GM23338 (cell line): ENCODE results near the gene PRR14. TPM values are rescaled to one million over a fixed set of nuclear protein-coding genes. Genes with fewer than 3 reads are reported as not detected.

Source experiments
- ATAC-seq: fragments of 200-7000 bp; cut with Tn5 transposase; 3 replicates; pipeline ENCODE4 v1.9.1; 2020
- DNase-seq: peaks from one replicate; pipeline ENCODE4 v3.0.0-alpha.2; 2015; ENCODE audit warnings: low spot score
- H2AFZ ChIP-seq: fragments of 200-600 bp; sonication (generic); 2 replicates; pipeline ENCODE4 v1.8.0; 2016; ENCODE audit warnings: antibody characterized with exemption, mild to moderate bottlenecking, moderate library complexity
- H3F3A ChIP-seq: fragments of 200-600 bp; sonication (generic); replicated peaks from 2 replicates; pipeline ENCODE4 v1.8.0; 2017; ENCODE audit warnings: antibody characterized with exemption, mixed run types, low read depth
- H3K27ac ChIP-seq: fragments of 200-600 bp; sonication (generic); 2 replicates; pipeline ENCODE4 v1.6.1; 2016; ENCODE audit warnings: low read depth
- H3K27me3 ChIP-seq: fragments of 200-600 bp; sonication (generic); 2 replicates; pipeline ENCODE4 v1.8.0; 2016; ENCODE audit warnings: mild to moderate bottlenecking, mixed run types, moderate library complexity; ENCODE audit not compliant: insufficient read depth
- H3K36me3 ChIP-seq: fragments of 200-600 bp; sonication (generic); 2 replicates; pipeline ENCODE4 v1.8.0; 2016; ENCODE audit warnings: mild to moderate bottlenecking; ENCODE audit not compliant: insufficient read depth
- H3K4me1 ChIP-seq: fragments of 200-600 bp; sonication (generic); 2 replicates; pipeline ENCODE4 v1.8.0; 2016; ENCODE audit warnings: mild to moderate bottlenecking, moderate library complexity; ENCODE audit not compliant: insufficient read depth
- H3K4me2 ChIP-seq: fragments of 200-600 bp; sonication (generic); 2 replicates; pipeline ENCODE4 v1.7.1; 2017; ENCODE audit warnings: mixed run types
- H3K4me3 ChIP-seq: fragments of 200-600 bp; sonication (generic); 2 replicates; pipeline ENCODE4 v1.6.1; 2016; ENCODE audit warnings: mixed run types
- H3K79me2 ChIP-seq: fragments of 200-600 bp; sonication (generic); replicated peaks from 2 replicates; pipeline ENCODE4 v1.8.0; 2017; ENCODE audit warnings: mild to moderate bottlenecking; ENCODE audit not compliant: insufficient read depth
- H3K9me2 ChIP-seq: fragments of 200-600 bp; sonication (generic); 2 replicates; pipeline ENCODE4 v1.8.0; 2017; ENCODE audit not compliant: insufficient read depth
- H4K20me1 ChIP-seq: fragments of 200-600 bp; sonication (generic); replicated peaks from 2 replicates; pipeline ENCODE4 v1.8.0; 2017; ENCODE audit warnings: mild to moderate bottlenecking; ENCODE audit not compliant: insufficient read depth
- H3K27ac Mint-ChIP-seq: 2 replicates; pipeline ENCODE4 v1.8.0; 2020; ENCODE audit warnings: inconsistent platforms, mild to moderate bottlenecking, moderate library complexity, mixed read lengths
- H3K27me3 Mint-ChIP-seq: 3 replicates; pipeline ENCODE4 v1.8.0; 2022; ENCODE audit warnings: low read depth, mild to moderate bottlenecking, moderate library complexity, mixed read lengths, inconsistent platforms; ENCODE audit not compliant: insufficient read depth, poor library complexity
- H3K36me3 Mint-ChIP-seq: 3 replicates; pipeline ENCODE4 v1.8.0; 2021; ENCODE audit warnings: low read depth, mild to moderate bottlenecking, inconsistent platforms, moderate library complexity, mixed read lengths
- H3K4me1 Mint-ChIP-seq: 3 replicates; pipeline ENCODE4 v1.8.0; 2020; ENCODE audit warnings: mild to moderate bottlenecking, inconsistent platforms, mixed read lengths
- H3K4me3 Mint-ChIP-seq: 3 replicates; pipeline ENCODE4 v1.8.0; 2021; ENCODE audit warnings: moderate library complexity, mild to moderate bottlenecking, inconsistent platforms, mixed read lengths
- H3K9me3 Mint-ChIP-seq: 3 replicates; pipeline ENCODE4 v1.8.0; 2020; ENCODE audit warnings: moderate library complexity, mild to moderate bottlenecking, inconsistent platforms, mixed read lengths
- CREB1 ChIP-seq: fragments of 250-450 bp; sonication (Bioruptor Pico); IDR thresholded peaks from 2 replicates; pipeline ENCODE4 v1.5.0; 2020; ENCODE audit warnings: low read depth, mild to moderate bottlenecking, moderate library complexity
- CTCF ChIP-seq, 2 experiments: fragments of 200-600 bp in 1 of 2; sonication (generic) in 1 of 2; conservative IDR thresholded peaks; 2 replicates each; pipeline versions ENCODE4 v1.5.1 to v1.6.1; 2016 to 2017; ENCODE audit warnings: antibody characterized with exemption in 2 of 2, low read depth in 2 of 2, mild to moderate bottlenecking in 2 of 2, moderate library complexity in 1 of 2
- EZH2 ChIP-seq: fragments of 200-600 bp; sonication (generic); IDR thresholded peaks from one replicate; pipeline ENCODE4 v1.8.0; 2017; ENCODE audit warnings: antibody characterized with exemption, mild to moderate bottlenecking, low read depth; ENCODE audit not compliant: unreplicated experiment
- EZH2phosphoT487 ChIP-seq: fragments of 200-600 bp; sonication (generic); IDR thresholded peaks from one replicate; pipeline ENCODE4 v1.8.1; 2018; ENCODE audit warnings: antibody characterized with exemption; ENCODE audit not compliant: unreplicated experiment
- JUNB ChIP-seq: IDR thresholded peaks from one replicate; pipeline ENCODE4 v1.6.1; 2016; ENCODE audit warnings: antibody characterized with exemption; ENCODE audit not compliant: unreplicated experiment
- NANOG ChIP-seq: IDR thresholded peaks from 2 replicates; pipeline ENCODE4 v1.6.1; 2016; ENCODE audit warnings: antibody characterized with exemption, borderline replicate concordance
- POLR2AphosphoS5 ChIP-seq: IDR thresholded peaks from 2 replicates; pipeline ENCODE4 v1.6.1; 2016; ENCODE audit warnings: antibody characterized with exemption, low read depth
- REST ChIP-seq: IDR thresholded peaks from one replicate; pipeline ENCODE4 v1.6.1; 2018; ENCODE audit warnings: antibody characterized with exemption; ENCODE audit not compliant: unreplicated experiment
- STAT1 ChIP-seq: IDR thresholded peaks from one replicate; pipeline ENCODE4 v1.6.1; 2016; ENCODE audit warnings: antibody characterized with exemption; ENCODE audit not compliant: unreplicated experiment
- ZNF114 ChIP-seq: fragments of 250-450 bp; sonication (Bioruptor Pico); IDR thresholded peaks from 2 replicates; pipeline ENCODE4 v1.5.0; 2020; ENCODE audit warnings: mild to moderate bottlenecking, moderate library complexity
- ZNF331 ChIP-seq: fragments of 250-450 bp; sonication (Bioruptor Pico); IDR thresholded peaks from 2 replicates; pipeline ENCODE4 v1.5.0; 2020; ENCODE audit warnings: low read depth, mild to moderate bottlenecking, moderate library complexity
- polyA plus RNA-seq: library from polyadenylated mRNA; unstranded; fragments of >200 nt; fragmentation: Nextera tagmentation; extraction: Ambion mirVana; gene quantifications from 2 replicates; pipeline ENCODE4 v1.2.1, GENCODE V29; 2016
- total RNA-seq: library from RNA; depleted of rRNA; stranded (reverse); fragments of >200 nt; shearing (Covaris generic); gene quantifications from 2 replicates; pipeline ENCODE4 v1.2.3, GENCODE V29; 2014
- TF ChIP-seq, protein P1 (sequence below): fragments of 250-450 bp; sonication (Bioruptor Pico); IDR thresholded peaks from 2 replicates; pipeline ENCODE4 v1.5.0; 2020; ENCODE audit warnings: mild to moderate bottlenecking, moderate library complexity
- TF ChIP-seq, protein P2 (sequence below): IDR thresholded peaks from 2 replicates; pipeline ENCODE4 v1.6.1; 2016; ENCODE audit warnings: antibody characterized with exemption

The PRR14 gene
- total and polyA plus RNA-seq, 2 experiments from 2014 or later, result 4.6 to 12.7 TPM

- Mint-ChIP-seq H3K4me3 (no peak overlapping the region), H3K27ac (no peak overlapping the region), H3K27me3 (peaks cover 68% of the 10 kb centered on the region), H3K36me3 (peaks cover 39% of the 10 kb centered on the region), H3K9me3 (no peaks in the 10 kb centered on the region), H3K4me1 (peaks cover 4% of the 10 kb centered on the region; the same call in 1 of the 3 replicates)
- Histone ChIP-seq H4K20me1 (peaks cover 37% of the 10 kb centered on the region), H2AFZ (no peak overlapping the region), H3K4me3 (no peak overlapping the region), H3K36me3 (no peaks in the 10 kb centered on the region), H3K79me2 (no peaks in the 10 kb centered on the region), H3F3A (peaks cover 10% of the 10 kb centered on the region), H3K4me2 (no peak overlapping the region), H3K27ac (no peak overlapping the region), H3K27me3 (peaks cover 85% of the 10 kb centered on the region), H3K4me1 (peaks cover 5% of the 10 kb centered on the region; the same call in 1 of the 2 replicates), H3K9me2 (no peaks in the 10 kb centered on the region)
- TF ChIP-seq JUNB, result no peak
- TF ChIP-seq NANOG, result no peak
- TF ChIP-seq EZH2phosphoT487, result no peak
- TF ChIP-seq, protein P1, sequence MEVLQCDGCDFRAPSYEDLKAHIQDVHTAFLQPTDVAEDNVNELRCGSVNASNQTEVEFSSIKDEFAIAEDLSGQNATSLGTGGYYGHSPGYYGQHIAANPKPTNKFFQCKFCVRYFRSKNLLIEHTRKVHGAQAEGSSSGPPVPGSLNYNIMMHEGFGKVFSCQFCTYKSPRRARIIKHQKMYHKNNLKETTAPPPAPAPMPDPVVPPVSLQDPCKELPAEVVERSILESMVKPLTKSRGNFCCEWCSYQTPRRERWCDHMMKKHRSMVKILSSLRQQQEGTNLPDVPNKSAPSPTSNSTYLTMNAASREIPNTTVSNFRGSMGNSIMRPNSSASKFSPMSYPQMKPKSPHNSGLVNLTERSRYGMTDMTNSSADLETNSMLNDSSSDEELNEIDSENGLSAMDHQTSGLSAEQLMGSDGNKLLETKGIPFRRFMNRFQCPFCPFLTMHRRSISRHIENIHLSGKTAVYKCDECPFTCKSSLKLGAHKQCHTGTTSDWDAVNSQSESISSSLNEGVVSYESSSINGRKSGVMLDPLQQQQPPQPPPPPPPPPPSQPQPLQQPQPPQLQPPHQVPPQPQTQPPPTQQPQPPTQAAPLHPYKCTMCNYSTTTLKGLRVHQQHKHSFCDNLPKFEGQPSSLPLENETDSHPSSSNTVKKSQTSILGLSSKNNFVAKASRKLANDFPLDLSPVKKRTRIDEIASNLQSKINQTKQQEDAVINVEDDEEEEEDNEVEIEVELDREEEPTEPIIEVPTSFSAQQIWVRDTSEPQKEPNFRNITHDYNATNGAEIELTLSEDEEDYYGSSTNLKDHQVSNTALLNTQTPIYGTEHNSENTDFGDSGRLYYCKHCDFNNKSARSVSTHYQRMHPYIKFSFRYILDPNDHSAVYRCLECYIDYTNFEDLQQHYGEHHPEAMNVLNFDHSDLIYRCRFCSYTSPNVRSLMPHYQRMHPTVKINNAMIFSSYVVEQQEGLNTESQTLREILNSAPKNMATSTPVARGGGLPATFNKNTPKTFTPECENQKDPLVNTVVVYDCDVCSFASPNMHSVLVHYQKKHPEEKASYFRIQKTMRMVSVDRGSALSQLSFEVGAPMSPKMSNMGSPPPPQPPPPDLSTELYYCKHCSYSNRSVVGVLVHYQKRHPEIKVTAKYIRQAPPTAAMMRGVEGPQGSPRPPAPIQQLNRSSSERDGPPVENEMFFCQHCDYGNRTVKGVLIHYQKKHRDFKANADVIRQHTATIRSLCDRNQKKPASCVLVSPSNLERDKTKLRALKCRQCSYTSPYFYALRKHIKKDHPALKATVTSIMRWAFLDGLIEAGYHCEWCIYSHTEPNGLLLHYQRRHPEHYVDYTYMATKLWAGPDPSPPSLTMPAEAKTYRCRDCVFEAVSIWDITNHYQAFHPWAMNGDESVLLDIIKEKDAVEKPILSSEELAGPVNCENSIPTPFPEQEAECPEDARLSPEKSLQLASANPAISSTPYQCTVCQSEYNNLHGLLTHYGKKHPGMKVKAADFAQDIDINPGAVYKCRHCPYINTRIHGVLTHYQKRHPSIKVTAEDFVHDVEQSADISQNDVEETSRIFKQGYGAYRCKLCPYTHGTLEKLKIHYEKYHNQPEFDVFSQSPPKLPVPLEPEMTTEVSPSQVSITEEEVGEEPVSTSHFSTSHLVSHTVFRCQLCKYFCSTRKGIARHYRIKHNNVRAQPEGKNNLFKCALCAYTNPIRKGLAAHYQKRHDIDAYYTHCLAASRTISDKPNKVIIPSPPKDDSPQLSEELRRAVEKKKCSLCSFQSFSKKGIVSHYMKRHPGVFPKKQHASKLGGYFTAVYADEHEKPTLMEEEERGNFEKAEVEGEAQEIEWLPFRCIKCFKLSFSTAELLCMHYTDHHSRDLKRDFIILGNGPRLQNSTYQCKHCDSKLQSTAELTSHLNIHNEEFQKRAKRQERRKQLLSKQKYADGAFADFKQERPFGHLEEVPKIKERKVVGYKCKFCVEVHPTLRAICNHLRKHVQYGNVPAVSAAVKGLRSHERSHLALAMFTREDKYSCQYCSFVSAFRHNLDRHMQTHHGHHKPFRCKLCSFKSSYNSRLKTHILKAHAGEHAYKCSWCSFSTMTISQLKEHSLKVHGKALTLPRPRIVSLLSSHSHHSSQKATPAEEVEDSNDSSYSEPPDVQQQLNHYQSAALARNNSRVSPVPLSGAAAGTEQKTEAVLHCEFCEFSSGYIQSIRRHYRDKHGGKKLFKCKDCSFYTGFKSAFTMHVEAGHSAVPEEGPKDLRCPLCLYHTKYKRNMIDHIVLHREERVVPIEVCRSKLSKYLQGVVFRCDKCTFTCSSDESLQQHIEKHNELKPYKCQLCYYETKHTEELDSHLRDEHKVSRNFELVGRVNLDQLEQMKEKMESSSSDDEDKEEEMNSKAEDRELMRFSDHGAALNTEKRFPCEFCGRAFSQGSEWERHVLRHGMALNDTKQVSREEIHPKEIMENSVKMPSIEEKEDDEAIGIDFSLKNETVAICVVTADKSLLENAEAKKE (CRISPR knock-in tag), result no peak
- no peak for TF ChIP-seq REST
- no peak for TF ChIP-seq CREB1 (CRISPR knock-in tag)
- no peak for TF ChIP-seq CTCF (conservative IDR thresholded peaks at IDR 0.05; ENCODE audit: low read depth in 2 of 2)
- TF ChIP-seq ZNF114, result no peak
- TF ChIP-seq, protein P2, sequence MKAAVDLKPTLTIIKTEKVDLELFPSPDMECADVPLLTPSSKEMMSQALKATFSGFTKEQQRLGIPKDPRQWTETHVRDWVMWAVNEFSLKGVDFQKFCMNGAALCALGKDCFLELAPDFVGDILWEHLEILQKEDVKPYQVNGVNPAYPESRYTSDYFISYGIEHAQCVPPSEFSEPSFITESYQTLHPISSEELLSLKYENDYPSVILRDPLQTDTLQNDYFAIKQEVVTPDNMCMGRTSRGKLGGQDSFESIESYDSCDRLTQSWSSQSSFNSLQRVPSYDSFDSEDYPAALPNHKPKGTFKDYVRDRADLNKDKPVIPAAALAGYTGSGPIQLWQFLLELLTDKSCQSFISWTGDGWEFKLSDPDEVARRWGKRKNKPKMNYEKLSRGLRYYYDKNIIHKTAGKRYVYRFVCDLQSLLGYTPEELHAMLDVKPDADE, result no peak
- no peak for TF ChIP-seq ZNF331
- TF ChIP-seq EZH2, result no peak
- TF ChIP-seq POLR2AphosphoS5, result no peak
- no peak for TF ChIP-seq STAT1
- DNase-seq (no peak), ATAC-seq (no peak)
Measured at GRCh38 chr16:30664616-30665109, 13.9 kb downstream of the PRR14 start.
